Vagina (tissue), 2 donors: ENCODE measurements around the gene SLCO1B1.
"Not testable (repeated sequence)": the region's sequence is repeated elsewhere in the genome, so short reads cannot be mapped to it uniquely, and the experiment has no call there.

ENCODE experiments used
- CTCF ChIP-seq, 3 experiments: fragments of 450-650 bp in 2 of 3; fragments of 200-600 bp in 1 of 3; sonication (generic) in 1 of 3; IDR thresholded peaks; one replicate each; pipeline ENCODE4 v1.5.1; 2017 to 2019; ENCODE audit warnings: antibody characterized with exemption in 3 of 3, mild to moderate bottlenecking in 2 of 3, moderate library complexity in 2 of 3
- POLR2A ChIP-seq, 2 donors: fragments of 450-650 bp; IDR thresholded peaks; one replicate each; pipeline ENCODE4 v1.6.1; 2017; ENCODE audit warnings: antibody characterized with exemption in 2 of 2, mild to moderate bottlenecking in 2 of 2, moderate library complexity in 2 of 2
- POLR2AphosphoS5 ChIP-seq, 2 donors: sonication (generic); formaldehyde crosslinking; IDR thresholded peaks; one replicate each; pipeline ENCODE4 v1.9.0; 2017; ENCODE audit warnings: antibody characterized with exemption in 2 of 2, mild to moderate bottlenecking in 2 of 2, low read depth in 1 of 2; ENCODE audit not compliant: insufficient read depth in 1 of 2

GRCh38 chr12:21149861-21150260, 18.9 kb downstream of the SLCO1B1 start:
- TF ChIP-seq CTCF (IDR thresholded peaks at IDR 0.05); POLR2A (IDR thresholded peaks at IDR 0.05); POLR2AphosphoS5 (IDR thresholded peaks at IDR 0.05; ENCODE audit: insufficient read depth in 1 of 2, low read depth in 1 of 2): not testable (repeated sequence)
